Heart left ventricle (tissue), 16 donors: Measurements from ENCODE around the gene ABCC4. TPM values are rescaled to one million over a fixed set of nuclear protein-coding genes. Genes with fewer than 3 reads are reported as not detected.

Experiments
- ATAC-seq, 4 donors: fragments of 200-7000 bp; cut with Tn5 transposase; one replicate each; pipeline ENCODE4 v1.9.1; 2020 to 2022; ENCODE audit warnings: moderate library complexity in 4 of 4, mild to moderate bottlenecking in 3 of 4, moderate number of reproducible peaks in 1 of 4
- DNase-seq, 5 donors: peaks; one replicate each; pipeline ENCODE4 v3.0.0-alpha.2; 2020
- H3K27ac ChIP-seq, 12 donors: fragments of 200-600 bp; sonication (generic) in 4 of 12; one replicate each; pipeline versions ENCODE4 v1.5.0 to v1.8.0; 2016 to 2022; ENCODE audit warnings: mild to moderate bottlenecking in 2 of 12
- H3K27me3 ChIP-seq, 9 donors: fragments of 200-600 bp; sonication (generic) in 2 of 9; one replicate each; pipeline versions ENCODE4 v1.5.1 to v1.8.0; 2016 to 2022; ENCODE audit warnings: mild to moderate bottlenecking in 3 of 9
- H3K36me3 ChIP-seq, 9 donors: fragments of 200-600 bp; sonication (generic) in 2 of 9; one replicate each; pipeline versions ENCODE4 v1.5.0 to v1.8.0; 2018 to 2022; ENCODE audit warnings: mild to moderate bottlenecking in 2 of 9
- H3K4me1 ChIP-seq, 12 donors: fragments of 200-600 bp; sonication (generic) in 4 of 12; one replicate each; pipeline versions ENCODE4 v1.5.0 to v1.8.0; 2016 to 2022; ENCODE audit warnings: mild to moderate bottlenecking in 3 of 12
- H3K4me3 ChIP-seq, 12 donors: fragments of 200-600 bp; sonication (generic) in 4 of 12; one replicate each; pipeline versions ENCODE4 v1.5.0 to v1.8.0; 2017 to 2022; ENCODE audit warnings: mild to moderate bottlenecking in 9 of 12, moderate library complexity in 4 of 12
- H3K9me3 ChIP-seq, 12 donors: fragments of 200-600 bp; sonication (generic) in 4 of 12; one replicate each; pipeline versions ENCODE4 v1.5.0 to v1.8.0; 2016 to 2022; ENCODE audit warnings: mild to moderate bottlenecking in 1 of 12
- POLR2A ChIP-seq, 2 donors: fragments of 450-650 bp; IDR thresholded peaks; one replicate each; pipeline ENCODE4 v1.6.1; 2017; ENCODE audit warnings: antibody characterized with exemption in 2 of 2, mild to moderate bottlenecking in 2 of 2, moderate library complexity in 2 of 2
- WGBS, 4 donors: extraction: QIAGEN DNeasy Blood & Tissue Kit in 2 of 4; methylation state at CpG; one replicate each; pipeline versions ENCODE4 v1.1.5 to v1.1.7; 2013 to 2018; 5-methylcytosine and 5-hydroxymethylcytosine counted together
- intact Hi-C, 10 donors: fragments of 100-400 bp; cut with DNase I; formaldehyde crosslinking; loops; one replicate each; pipeline versions ENCODE4 v1.11.1 to v1.14.2; 2022
- polyA plus RNA-seq, 2 donors: library from polyadenylated mRNA; stranded (reverse); fragments of 200-250 nt; gene quantifications; one replicate each; pipeline ENCODE4 v1.2.3, GENCODE V29; 2013
- total RNA-seq, 9 donors: library from RNA; depleted of rRNA in 2 of 9; stranded (reverse); fragments of >200 nt in 2 of 9; fragmentation: NEBNext Ultra II Directional in 3 of 9; extraction: Animal tissue kit (Norgen Biotek cat#: 25700) in 3 of 9; gene quantifications; one replicate each; pipeline versions ENCODE4 v1.1.0 to v1.2.4, GENCODE V29; 2016 to 2023
- TF ChIP-seq, protein P1 (sequence below), 12 donors: fragments of 200-600 bp; sonication (generic) in 4 of 12; IDR thresholded peaks; one replicate each; pipeline versions ENCODE4 v1.5.0 to v1.8.0; 2018 to 2022; ENCODE audit warnings: antibody characterized with exemption in 12 of 12, mild to moderate bottlenecking in 5 of 12
- donor health status: ischemic (EF 13 %, LVEDD 7.1; RV severe dilation, severe dysfunction).
- donor health status: healthy with polysubstance abuse.
- donor health status: DM: no; HTN: yes; CAD: no.
- donor health status: DM: no; HTN: no; CAD: no.
- donor health status: ischemic (EF 25% LVEDD 6.9; RV normal size, moderate dysfunction).
- donor health status: ischemic (EF 25% LVEDD 5.7; RV mildly dilated, moderate dysfunction).
- donor health status: healthy.
- donor health status: DM: yes; HTN: yes; CAD: no.
- donor health status: ischemic (EF 35%, LVEDD 5.7; RV mildly dilated, moderate dysfunction).
- donor health status: nonischemic (EF 11% LVEDD 7.7; RV severe dilation, severe dysfunction).
- donor health status: DM: yes; HTN: yes; CAD: no.
- donor health status: PGD.
- donor health status: ischemic (EF 29% LVEDD 5.4; RV normal size, mild dysfunction).
- donor health status: nonischemic (EF 23%, LVEDD 6.1; RV moderate dilation, normal function).

The ABCC4 gene
- total and polyA plus RNA-seq, 11 donors = 0.69 to 9.0 (median 5.3) TPM

DNA sequence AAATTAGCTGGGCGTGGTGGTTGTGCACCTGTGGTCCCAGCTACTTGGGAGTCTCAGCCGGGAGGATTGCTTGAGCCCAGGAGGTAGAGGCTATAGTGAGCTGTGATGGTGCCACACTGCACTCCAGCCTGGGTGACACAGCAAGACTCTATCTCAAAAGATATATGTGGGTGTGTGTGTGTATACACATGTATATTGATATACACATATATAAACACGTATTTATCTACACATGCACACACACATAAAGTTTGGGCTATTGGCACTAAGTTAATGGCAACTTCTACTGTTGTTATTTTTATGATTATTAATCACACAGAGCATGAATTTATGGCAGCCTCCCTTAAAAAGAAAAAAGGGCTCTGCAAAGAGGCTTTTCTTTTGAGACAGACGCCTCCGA, 27.1 kb upstream of the ABCC4 start:
- H3K9me3 ChIP-seq = no peaks in the 10 kb centered on the region
- no peak for DNase-seq
- peak overlapping the region in 1 of 12 donors; percentile 75 for H3K27ac ChIP-seq
- no peak for ATAC-seq
- H3K36me3 ChIP-seq = no peaks in the 10 kb centered on the region
- no peaks in the 10 kb centered on the region for H3K27me3 ChIP-seq
- no peak for TF ChIP-seq POLR2A (IDR thresholded peaks at IDR 0.05)
- TF ChIP-seq, protein P1, sequence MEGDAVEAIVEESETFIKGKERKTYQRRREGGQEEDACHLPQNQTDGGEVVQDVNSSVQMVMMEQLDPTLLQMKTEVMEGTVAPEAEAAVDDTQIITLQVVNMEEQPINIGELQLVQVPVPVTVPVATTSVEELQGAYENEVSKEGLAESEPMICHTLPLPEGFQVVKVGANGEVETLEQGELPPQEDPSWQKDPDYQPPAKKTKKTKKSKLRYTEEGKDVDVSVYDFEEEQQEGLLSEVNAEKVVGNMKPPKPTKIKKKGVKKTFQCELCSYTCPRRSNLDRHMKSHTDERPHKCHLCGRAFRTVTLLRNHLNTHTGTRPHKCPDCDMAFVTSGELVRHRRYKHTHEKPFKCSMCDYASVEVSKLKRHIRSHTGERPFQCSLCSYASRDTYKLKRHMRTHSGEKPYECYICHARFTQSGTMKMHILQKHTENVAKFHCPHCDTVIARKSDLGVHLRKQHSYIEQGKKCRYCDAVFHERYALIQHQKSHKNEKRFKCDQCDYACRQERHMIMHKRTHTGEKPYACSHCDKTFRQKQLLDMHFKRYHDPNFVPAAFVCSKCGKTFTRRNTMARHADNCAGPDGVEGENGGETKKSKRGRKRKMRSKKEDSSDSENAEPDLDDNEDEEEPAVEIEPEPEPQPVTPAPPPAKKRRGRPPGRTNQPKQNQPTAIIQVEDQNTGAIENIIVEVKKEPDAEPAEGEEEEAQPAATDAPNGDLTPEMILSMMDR (IDR thresholded peaks at IDR 0.05) = no peak
- H3K4me1 ChIP-seq = peaks cover 0 to 6% (median 0%) of the 10 kb centered on the region in 12 donors
- H3K4me3 ChIP-seq = no peak overlapping the region
- WGBS, 4 donors = 88 to 93% (median 92%) methylated on average over 5 of the region's 5 CpGs
- intact Hi-C loops = no loop called here

DNA sequence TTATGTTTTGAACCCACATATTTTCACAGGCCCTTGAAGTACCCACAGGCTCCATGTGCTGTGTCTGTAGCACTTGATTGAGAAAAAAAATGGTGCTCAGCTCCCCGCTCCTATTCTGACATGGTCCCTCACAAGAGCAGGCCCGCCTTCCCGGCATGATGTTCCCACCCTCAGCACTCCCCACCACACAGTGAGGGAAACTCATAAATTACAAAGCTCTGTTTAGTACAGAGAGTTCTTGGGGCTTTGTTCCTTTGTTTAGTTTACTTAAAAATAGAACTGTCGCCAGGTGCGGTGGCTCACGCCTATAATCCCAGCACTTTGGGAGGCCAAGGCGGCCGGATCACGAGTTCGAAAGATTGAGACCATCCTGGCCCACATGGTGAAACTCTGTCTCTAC, 25.9 kb upstream of the ABCC4 start:
- peak overlapping the region in 1 of 12 donors; percentile 75 for H3K27ac ChIP-seq
- 92 to 96% (median 94%) methylated on average over 10 of the region's 10 CpGs for WGBS, 4 donors
- H3K27me3 ChIP-seq = no peaks in the 10 kb centered on the region
- no peaks in the 10 kb centered on the region for H3K36me3 ChIP-seq
- intact Hi-C loops = no loop called here
- ATAC-seq (no peak), DNase-seq (no peak)
- no peak overlapping the region for H3K4me3 ChIP-seq
- H3K9me3 ChIP-seq = no peaks in the 10 kb centered on the region
- TF ChIP-seq, protein P1 (IDR thresholded peaks at IDR 0.05) = no peak
- TF ChIP-seq POLR2A (IDR thresholded peaks at IDR 0.05) = no peak
- peaks cover 0 to 6% (median 0%) of the 10 kb centered on the region in 12 donors for H3K4me1 ChIP-seq

DNA sequence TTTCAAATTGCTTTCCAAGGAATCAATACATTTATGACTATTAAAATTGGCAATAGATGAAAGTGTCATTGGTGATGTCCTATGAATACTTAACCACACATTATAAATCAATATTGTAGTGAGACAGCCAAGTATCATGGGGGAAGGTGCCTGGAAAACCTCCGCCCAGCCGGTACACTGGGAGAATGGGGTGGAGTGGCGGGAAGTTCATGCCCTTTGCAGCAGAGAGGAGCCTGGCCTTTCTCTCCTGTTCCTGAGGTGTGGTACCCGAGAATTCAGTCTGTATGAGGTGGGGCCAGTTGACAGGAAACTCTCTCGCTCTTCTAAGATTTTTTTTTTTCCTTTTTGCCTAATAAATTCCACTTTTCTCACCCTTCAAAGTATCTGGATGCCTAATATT, 25.4 kb upstream of the ABCC4 start:
- Histone ChIP-seq H3K27me3 (no peaks in the 10 kb centered on the region), H3K36me3 (no peaks in the 10 kb centered on the region), H3K9me3 (no peaks in the 10 kb centered on the region), H3K27ac (peak overlapping the region in 1 of 12 donors; percentile 50), H3K4me1 (peaks cover 0 to 6% (median 0%) of the 10 kb centered on the region in 12 donors), H3K4me3 (no peak overlapping the region)
- ATAC-seq (peak in 1 of 4 donors; percentile 61), DNase-seq (peak in 1 of 5 donors; percentile 33)
- intact Hi-C loops = no loop called here
- TF ChIP-seq POLR2A (IDR thresholded peaks at IDR 0.05) = no peak
- TF ChIP-seq, protein P1 (IDR thresholded peaks at IDR 0.05) = no peak
- 69 to 81% (median 73%) methylated on average over 5 of the region's 5 CpGs for WGBS, 4 donors

DNA sequence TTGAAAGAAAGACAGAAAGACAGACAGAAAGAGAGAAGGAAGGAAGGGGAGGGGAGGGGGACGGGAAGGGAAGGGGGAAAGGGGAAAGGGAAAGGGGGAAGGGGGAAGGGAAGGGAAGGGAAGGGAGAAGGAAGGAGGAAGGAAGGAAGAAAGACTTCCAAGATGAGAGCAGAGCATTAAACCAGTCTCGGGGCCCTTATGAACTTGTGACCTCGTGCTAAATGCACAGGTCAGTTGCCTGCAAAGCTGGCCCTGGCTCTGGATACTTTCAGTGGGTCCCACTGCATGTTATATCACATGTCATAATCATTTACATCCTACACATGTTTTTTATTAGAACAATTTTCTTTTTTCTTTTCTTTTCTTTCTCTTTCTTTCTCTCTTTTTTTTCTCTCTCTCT, 24.2 kb upstream of the ABCC4 start:
- H3K36me3 ChIP-seq = no peaks in the 10 kb centered on the region
- TF ChIP-seq, protein P1 (IDR thresholded peaks at IDR 0.05) = no peak
- TF ChIP-seq POLR2A (IDR thresholded peaks at IDR 0.05) = no peak

More for the DNA sequence above, 24.2 kb upstream of the ABCC4 start:
- no peaks in the 10 kb centered on the region for H3K27me3 ChIP-seq
- peaks cover 0 to 6% (median 0%) of the 10 kb centered on the region in 12 donors for H3K4me1 ChIP-seq
- WGBS, 4 donors = 64 to 70% (median 67%) methylated on average over 3 of the region's 3 CpGs
- no peaks in the 10 kb centered on the region for H3K9me3 ChIP-seq
- intact Hi-C loops = no loop called here
- H3K27ac ChIP-seq = no peak overlapping the region
- ATAC-seq (no peak), DNase-seq (no peak)
- no peak overlapping the region for H3K4me3 ChIP-seq
